Neural progenitor cell (in vitro differentiated cells): Measurements from ENCODE around the gene ING5.

Experiments
- CTCF ChIP-seq: fragments of 200-600 bp; sonication (generic); IDR thresholded peaks from 2 replicates; pipeline ENCODE4 v1.5.1; 2017; ENCODE audit warnings: antibody characterized with exemption, mild to moderate bottlenecking
- EZH2 ChIP-seq: fragments of 200-600 bp; sonication (generic); IDR thresholded peaks from 2 replicates; pipeline ENCODE4 v1.6.1; 2017; ENCODE audit warnings: antibody characterized with exemption, mild to moderate bottlenecking, moderate library complexity

- TF ChIP-seq CTCF, result no peak
- no peak for TF ChIP-seq EZH2
Measured at GRCh38 chr2:241746084-241746483, 44.2 kb downstream of the ING5 start.
